Inferior parietal cortex (tissue), 1 donor: ENCODE results near the gene LETM1.

Source experiments
- DNase-seq: peaks from one replicate; pipeline ENCODE4 v3.0.0-alpha.2; 2016; ENCODE audit errors: extremely low spot score

LETM1 gene

GRCh38 chr4:1807332-1807777 lies 48.6 kb downstream of the LETM1 start:
- DNase-seq, result no peak

- no peak for DNase-seq
Observed at GRCh38 chr4:1806596-1807331, 49.2 kb downstream of the LETM1 start.

- no peak for DNase-seq
Observed at GRCh38 chr4:1806223-1806564, 49.8 kb downstream of the LETM1 start.

GRCh38 chr4:1805493-1806222 lies 50.3 kb downstream of the LETM1 start:
- no peak for DNase-seq

DNA sequence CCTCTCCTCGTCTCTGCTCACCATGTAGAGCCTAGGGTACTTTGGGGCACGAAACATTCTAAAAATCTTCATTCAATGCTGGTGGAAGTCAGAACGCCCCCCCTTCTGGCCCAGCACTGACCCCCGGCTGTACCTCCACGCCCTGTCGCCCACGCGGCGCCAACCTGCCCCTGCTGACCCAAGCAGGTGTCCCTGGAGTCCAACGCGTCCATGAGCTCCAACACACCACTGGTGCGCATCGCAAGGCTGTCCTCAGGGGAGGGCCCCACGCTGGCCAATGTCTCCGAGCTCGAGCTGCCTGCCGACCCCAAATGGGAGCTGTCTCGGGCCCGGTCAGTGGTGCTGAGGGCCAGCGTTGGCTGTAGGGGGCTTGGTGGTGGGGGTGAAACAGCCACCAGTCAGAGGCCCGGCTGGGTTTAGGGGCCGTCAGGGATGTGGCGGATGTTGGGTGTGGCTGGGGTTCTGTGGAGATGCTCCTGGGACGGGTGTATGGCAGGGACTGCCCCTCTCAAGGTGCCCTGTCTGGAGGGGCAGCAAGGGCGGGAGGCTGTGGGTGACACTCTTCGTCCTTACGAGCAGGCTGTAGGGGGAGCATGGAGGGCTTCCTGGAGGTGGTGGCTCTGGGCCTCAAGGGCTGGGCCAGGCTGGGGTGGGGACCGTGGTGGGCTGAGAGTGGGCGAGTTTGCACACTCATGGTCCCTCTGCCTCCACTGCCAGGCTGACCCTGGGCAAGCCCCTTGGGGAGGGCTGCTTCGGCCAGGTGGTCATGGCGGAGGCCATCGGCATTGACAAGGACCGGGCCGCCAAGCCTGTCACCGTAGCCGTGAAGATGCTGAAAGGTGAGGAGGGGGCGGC lies 51.1 kb downstream of the LETM1 start:
- no peak for DNase-seq

DNA sequence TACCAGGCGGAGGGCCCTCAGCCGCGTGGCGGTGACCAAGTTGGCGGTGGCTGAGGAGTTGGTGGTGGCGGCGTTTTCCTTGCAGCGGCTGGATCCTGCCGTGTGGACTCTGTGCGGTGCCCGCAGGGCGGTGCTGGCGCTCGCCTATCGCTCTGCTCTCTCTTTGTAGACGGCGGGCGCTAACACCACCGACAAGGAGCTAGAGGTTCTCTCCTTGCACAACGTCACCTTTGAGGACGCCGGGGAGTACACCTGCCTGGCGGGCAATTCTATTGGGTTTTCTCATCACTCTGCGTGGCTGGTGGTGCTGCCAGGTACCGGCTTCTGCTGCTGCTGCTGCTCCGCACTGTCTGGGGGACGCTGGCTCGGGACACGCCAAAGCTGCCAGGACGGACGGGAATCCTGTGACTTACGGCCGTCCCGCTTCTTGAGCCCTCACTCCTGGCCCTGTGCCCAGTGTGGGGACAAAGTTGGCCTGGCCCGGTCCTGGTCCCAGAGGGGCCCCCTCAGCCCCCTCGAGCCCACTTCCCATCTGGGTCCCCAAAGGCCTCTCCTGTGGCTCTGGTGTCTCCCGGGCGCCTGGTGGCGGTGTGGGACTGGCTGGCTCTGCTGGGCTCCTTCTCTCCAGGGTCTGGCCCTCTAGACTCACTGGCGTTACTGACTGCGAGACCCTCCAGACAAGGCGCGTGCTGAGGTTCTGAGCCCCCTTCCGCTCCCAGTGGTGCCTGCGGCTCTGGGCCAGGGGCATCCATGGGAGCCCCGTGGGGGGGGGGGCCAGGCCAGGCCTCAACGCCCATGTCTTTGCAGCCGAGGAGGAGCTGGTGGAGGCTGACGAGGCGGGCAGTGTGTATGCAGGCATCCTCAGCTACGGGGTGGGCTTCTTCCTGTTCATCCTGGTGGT lies 52.2 kb downstream of the LETM1 start:
- no peak for DNase-seq

- no peak for DNase-seq
Observed at GRCh38 chr4:1802720-1803522, 53.0 kb downstream of the LETM1 start.

GRCh38 chr4:1802151-1802715 lies 53.7 kb downstream of the LETM1 start:
- no peak for DNase-seq

DNA sequence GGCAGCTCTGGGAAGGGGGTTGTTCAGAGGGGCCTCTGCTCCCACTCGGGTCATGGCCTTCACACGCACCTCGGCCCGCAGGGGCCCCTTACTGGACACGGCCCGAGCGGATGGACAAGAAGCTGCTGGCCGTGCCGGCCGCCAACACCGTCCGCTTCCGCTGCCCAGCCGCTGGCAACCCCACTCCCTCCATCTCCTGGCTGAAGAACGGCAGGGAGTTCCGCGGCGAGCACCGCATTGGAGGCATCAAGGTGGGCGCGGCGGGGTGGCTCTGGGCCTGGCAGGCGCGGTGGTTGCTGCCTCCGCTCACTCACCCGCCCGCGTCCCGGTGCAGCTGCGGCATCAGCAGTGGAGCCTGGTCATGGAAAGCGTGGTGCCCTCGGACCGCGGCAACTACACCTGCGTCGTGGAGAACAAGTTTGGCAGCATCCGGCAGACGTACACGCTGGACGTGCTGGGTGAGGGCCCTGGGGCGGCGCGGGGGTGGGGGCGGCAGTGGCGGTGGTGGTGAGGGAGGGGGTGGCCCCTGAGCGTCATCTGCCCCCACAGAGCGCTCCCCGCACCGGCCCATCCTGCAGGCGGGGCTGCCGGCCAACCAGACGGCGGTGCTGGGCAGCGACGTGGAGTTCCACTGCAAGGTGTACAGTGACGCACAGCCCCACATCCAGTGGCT lies 54.5 kb downstream of the LETM1 start:
- DNase-seq, result no peak

DNA sequence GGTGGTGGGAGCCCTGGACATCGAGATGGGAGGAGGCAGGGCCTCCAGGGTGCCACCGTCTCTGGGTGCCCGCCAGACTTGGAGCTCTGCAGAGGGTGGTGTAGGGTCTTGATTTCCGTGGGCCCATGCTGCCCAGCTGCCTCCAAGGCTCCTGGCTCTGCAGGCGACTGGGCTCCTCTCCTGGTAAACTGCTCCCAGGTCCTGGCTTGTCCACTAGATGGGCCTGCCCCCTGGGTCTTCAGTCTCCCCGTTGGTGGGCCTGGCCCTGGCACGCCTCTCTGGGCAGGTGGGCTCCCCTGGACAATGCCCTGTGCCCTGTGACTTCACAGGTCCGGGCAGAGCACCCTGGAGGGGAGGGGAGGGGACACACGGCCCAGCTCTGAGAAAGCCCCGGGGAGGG lies 55.2 kb downstream of the LETM1 start:
- DNase-seq, result no peak

GRCh38 chr4:1799387-1800375 lies 56.3 kb downstream of the LETM1 start:
- DNase-seq, result no peak

DNA sequence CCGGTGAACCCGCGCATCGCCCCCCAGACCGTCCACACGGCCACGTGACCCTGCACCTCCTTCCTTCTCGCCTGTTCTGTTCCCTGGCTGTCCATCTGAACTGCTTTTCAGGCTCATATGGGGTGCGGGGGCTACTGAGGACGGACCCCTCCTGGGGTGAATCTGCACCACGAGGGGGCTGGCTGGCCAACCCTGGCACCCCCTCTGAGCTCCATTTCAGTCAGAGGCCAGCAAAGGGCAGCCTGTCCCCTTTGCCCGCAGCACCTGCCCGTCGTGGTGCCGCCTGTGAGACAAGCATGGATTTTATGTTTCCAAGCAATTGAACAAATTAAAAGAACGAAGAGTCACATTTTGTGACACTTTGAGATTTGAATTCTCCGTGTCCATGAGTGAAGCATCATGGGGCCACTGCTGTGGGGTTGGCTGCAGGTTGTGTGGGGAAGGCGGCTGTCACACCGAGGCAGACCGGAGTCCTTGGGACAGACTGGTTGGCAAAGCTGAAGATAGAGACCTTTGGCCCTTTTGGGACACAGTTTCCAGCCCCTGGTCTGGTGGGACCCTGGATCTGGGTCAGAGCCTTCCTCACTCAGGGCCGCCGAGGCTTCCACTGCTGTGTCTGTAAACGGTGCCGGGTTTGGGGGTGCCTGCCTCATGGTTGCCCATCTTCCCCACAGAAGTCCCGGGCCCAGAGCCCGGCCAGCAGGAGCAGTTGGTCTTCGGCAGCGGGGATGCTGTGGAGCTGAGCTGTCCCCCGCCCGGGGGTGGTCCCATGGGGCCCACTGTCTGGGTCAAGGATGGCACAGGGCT lies 57.2 kb downstream of the LETM1 start:
- no peak for DNase-seq

DNA sequence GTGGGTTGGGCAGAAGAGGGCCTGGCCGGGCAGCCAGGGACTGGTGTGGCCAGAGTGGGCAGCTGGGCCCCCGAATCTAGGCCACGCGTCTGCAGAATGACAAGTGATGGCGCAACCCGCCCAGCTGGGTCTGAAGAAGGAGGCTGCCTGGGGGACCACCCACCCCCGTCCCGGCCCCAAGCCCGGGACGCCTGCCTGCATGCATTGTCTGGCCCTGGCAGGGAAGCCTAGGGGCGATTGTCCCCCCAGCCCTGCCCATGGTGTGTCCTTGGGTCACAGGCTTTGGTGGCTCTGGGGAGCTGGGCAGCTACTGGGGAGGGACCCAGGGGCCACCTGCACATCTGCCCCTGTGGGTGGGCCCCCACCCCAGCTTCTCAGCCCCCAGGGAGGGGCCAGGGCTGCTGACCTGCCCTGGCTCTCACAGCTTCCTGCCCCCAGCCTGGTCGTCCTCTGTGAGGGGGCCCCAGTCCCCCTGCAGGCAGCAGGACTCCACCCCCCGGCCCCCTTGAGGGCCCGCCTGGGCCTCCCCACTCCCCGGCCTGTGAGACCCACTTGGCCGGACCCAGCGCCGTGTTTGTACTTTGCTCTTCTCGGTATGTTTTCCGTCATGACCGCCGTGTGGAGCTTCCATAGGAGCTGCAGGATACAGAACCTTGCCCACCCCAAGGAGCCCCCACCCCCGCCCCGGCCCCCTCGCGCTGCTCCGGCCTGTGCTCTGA lies 57.9 kb downstream of the LETM1 start:
- no peak for DNase-seq

DNA sequence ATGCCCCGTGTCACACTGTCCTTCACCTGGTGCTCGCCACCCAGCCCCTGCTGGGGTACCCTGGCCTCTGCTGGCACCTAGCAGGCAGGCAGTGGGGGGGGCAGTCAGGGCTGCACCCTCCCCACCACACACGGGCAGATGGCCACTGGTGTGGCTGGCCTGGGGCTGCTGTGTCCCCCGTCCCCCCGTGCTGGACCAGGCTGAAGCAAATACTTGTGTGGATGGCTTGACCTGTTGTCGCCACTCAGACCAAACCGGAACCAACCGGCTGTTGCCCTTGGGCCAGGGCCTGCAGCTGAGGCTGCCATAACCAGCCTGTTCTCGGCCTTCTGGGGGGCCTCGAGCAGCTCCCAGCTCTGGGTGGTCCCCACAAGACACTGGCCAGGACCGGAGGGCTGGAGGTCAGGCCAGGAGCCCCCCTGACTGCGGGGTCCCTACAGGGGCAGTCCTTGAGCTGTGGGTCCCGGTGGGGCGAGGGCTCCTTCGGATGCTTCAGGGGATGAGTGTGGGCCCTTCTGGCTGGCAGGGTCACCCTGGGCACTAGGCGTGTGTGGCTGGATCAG lies 58.6 kb downstream of the LETM1 start:
- no peak for DNase-seq

- no peak for DNase-seq
Observed at GRCh38 chr4:1796486-1797204, 59.3 kb downstream of the LETM1 start.
